Transverse colon (tissue), 4 donors: ENCODE data around the gene TTLL12.

Experiments
- CTCF ChIP-seq, 5 experiments: fragments of 200-600 bp in 3 of 5; fragments of 450-650 bp in 2 of 5; sonication (generic) in 3 of 5; IDR thresholded peaks; 1 replicate in 2 of 5; 2 replicates in 3 of 5; pipeline ENCODE4 v1.5.1; 2016 to 2017; ENCODE audit warnings: antibody characterized with exemption in 5 of 5, inconsistent platforms in 3 of 5, mild to moderate bottlenecking in 2 of 5, moderate library complexity in 1 of 5
- EP300 ChIP-seq: sonication (generic); formaldehyde crosslinking; IDR thresholded peaks from one replicate; pipeline ENCODE4 v1.6.1; 2017; ENCODE audit warnings: antibody characterized with exemption, low read depth
- POLR2A ChIP-seq: fragments of 450-650 bp; IDR thresholded peaks from one replicate; pipeline ENCODE4 v1.6.1; 2016; ENCODE audit warnings: antibody characterized with exemption, mild to moderate bottlenecking, moderate library complexity
- POLR2AphosphoS5 ChIP-seq, 3 donors: sonication (generic); formaldehyde crosslinking; IDR thresholded peaks; one replicate each; pipeline ENCODE4 v1.6.1; 2016; ENCODE audit warnings: antibody characterized with exemption in 3 of 3

- TF ChIP-seq POLR2A (no peak), CTCF (IDR thresholded peaks at IDR 0.05) (no peak), POLR2AphosphoS5 (IDR thresholded peaks at IDR 0.05) (no peak), EP300 (no peak)
These were observed 12.8 kb downstream of the TTLL12 start for GRCh38 chr22:43173976-43174720.
